H1 (cell line): ENCODE measurements around the gene MTFMT. TPM values are rescaled to one million over a fixed set of nuclear protein-coding genes. Genes with fewer than 3 reads are reported as not detected.

ENCODE experiments used
- EGR1 ChIP-seq: IDR thresholded peaks from 2 replicates; pipeline ENCODE4 v1.6.1; 2011; ENCODE audit warnings: low read depth, low read length, borderline replicate concordance
- JUN ChIP-seq: IDR thresholded peaks from 2 replicates; pipeline ENCODE4 v1.6.1; 2011; ENCODE audit warnings: low read depth, mild to moderate bottlenecking, improper control_type of control experiment, low read length
- MAFK ChIP-seq: IDR thresholded peaks from 2 replicates; pipeline ENCODE4 v1.6.1; 2012; ENCODE audit warnings: low read depth, mild to moderate bottlenecking, improper control_type of control experiment, low read length
- SRF ChIP-seq: IDR thresholded peaks from 2 replicates; pipeline ENCODE4 v1.6.1; 2011; ENCODE audit warnings: mild to moderate bottlenecking, low read depth, low read length, moderate library complexity
- TEAD4 ChIP-seq: IDR thresholded peaks from 2 replicates; pipeline ENCODE4 v1.6.1; 2012; ENCODE audit warnings: low read depth, low read length, inconsistent platforms, mixed read lengths
- polyA plus RNA-seq, 7 experiments: library from polyadenylated mRNA; depleted of rRNA in 3 of 7; stranded (reverse) in 5 of 7; unstranded in 2 of 7; fragments of >200 nt in 5 of 7; fragments of 200-250 nt in 2 of 7; gene quantifications; 1 replicate in 5 of 7; 2 replicates in 1 of 7; 4 replicates in 1 of 7; pipeline versions ENCODE4 v1.2.1 to v1.2.3, GENCODE V29; 2011 to 2013; ENCODE audit warnings: missing spikeins in 2 of 7, mixed read lengths in 2 of 7
- total RNA-seq: library from RNA; stranded (reverse); fragmentation: NEBNext Ultra II Directional; extraction: Animal tissue kit (Norgen Biotek cat#: 25700); gene quantifications from 2 replicates; pipeline ENCODE4 v1.2.1, GENCODE V29; 2021
- TF ChIP-seq, protein P1 (sequence below): IDR thresholded peaks from 2 replicates; pipeline ENCODE4 v1.6.1; 2011; ENCODE audit warnings: low read depth, mild to moderate bottlenecking, low read length; ENCODE audit not compliant: insufficient read depth

The MTFMT gene
- total and polyA plus RNA-seq, 2 of the 8 experiments (the other 6 are each of a cell fraction or from before 2014, with no cell fraction given): 7.7 to 20.8 TPM

- TF ChIP-seq, protein P1, sequence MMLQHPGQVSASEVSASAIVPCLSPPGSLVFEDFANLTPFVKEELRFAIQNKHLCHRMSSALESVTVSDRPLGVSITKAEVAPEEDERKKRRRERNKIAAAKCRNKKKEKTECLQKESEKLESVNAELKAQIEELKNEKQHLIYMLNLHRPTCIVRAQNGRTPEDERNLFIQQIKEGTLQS: no peak
- no peak for TF ChIP-seq SRF
- TF ChIP-seq TEAD4: no peak
- no peak for TF ChIP-seq EGR1
- TF ChIP-seq JUN: no peak
- TF ChIP-seq MAFK: no peak
Observed at GRCh38 chr15:65060641-65061397, 31.4 kb upstream of the MTFMT start (continued).
